Upper lobe of right lung (tissue), 1 donor: ENCODE measurements around the gene MED25. TPM values are rescaled to one million over a fixed set of nuclear protein-coding genes. Genes with fewer than 3 reads are reported as not detected.
A peak's percentile ranks its signal among the peaks of the same experiment; 100 is the strongest.

Experiments
- ATAC-seq: fragments of 200-7000 bp; cut with Tn5 transposase; one replicate; pipeline ENCODE4 v1.9.1; 2020; ENCODE audit warnings: mild to moderate bottlenecking, moderate library complexity
- DNase-seq: peaks from one replicate; pipeline ENCODE4 v3.0.0-alpha.2; 2020
- H3K27ac ChIP-seq: fragments of 200-600 bp; one replicate; pipeline ENCODE4 v1.8.0; 2022
- H3K27me3 ChIP-seq: fragments of 200-600 bp; one replicate; pipeline ENCODE4 v1.8.0; 2022; ENCODE audit warnings: mild to moderate bottlenecking
- H3K36me3 ChIP-seq: fragments of 200-600 bp; one replicate; pipeline ENCODE4 v1.8.0; 2022
- H3K4me1 ChIP-seq: fragments of 200-600 bp; one replicate; pipeline ENCODE4 v1.8.0; 2022
- H3K4me3 ChIP-seq: fragments of 200-600 bp; one replicate; pipeline ENCODE4 v1.8.0; 2022; ENCODE audit warnings: mild to moderate bottlenecking
- H3K9me3 ChIP-seq: fragments of 200-600 bp; one replicate; pipeline ENCODE4 v1.8.0; 2022
- CTCF ChIP-seq: fragments of 200-600 bp; IDR thresholded peaks from one replicate; pipeline ENCODE4 v1.8.0; 2022; ENCODE audit warnings: antibody characterized with exemption
- intact Hi-C: fragments of 100-400 bp; cut with DNase I; formaldehyde crosslinking; loops from one replicate; pipeline ENCODE4 v1.11.0; 2022
- total RNA-seq: library from RNA; stranded (reverse); fragmentation: NEBNext Ultra II Directional; extraction: Animal tissue kit (Norgen Biotek cat#: 25700); gene quantifications from one replicate; pipeline ENCODE4 v1.2.1, GENCODE V29; 2021
- donor health status: DM: no; HTN: yes; CAD: no; lungs with severe emphysema.

The MED25 gene
- total RNA-seq, 1 donor from 2014 or later = 45.9 TPM

- H3K27me3 ChIP-seq = no peaks in the 10 kb centered on the region
- no peak for ATAC-seq
- peak overlapping the region; percentile 10 for H3K4me3 ChIP-seq
- H3K27ac ChIP-seq = no peak overlapping the region
- no peak for TF ChIP-seq CTCF
- intact Hi-C loops = no loop called here
- peaks cover 60% of the 10 kb centered on the region for H3K36me3 ChIP-seq
- no peak for DNase-seq
- H3K4me1 ChIP-seq = no peaks in the 10 kb centered on the region
- H3K9me3 ChIP-seq = no peaks in the 10 kb centered on the region
Measured at GRCh38 chr19:49801966-49802661, 16.0 kb upstream of the MED25 start.

- Histone ChIP-seq H3K9me3 (no peaks in the 10 kb centered on the region), H3K36me3 (peaks cover 52% of the 10 kb centered on the region), H3K27ac (no peak overlapping the region), H3K4me1 (no peaks in the 10 kb centered on the region), H3K27me3 (no peaks in the 10 kb centered on the region), H3K4me3 (no peak overlapping the region)
- intact Hi-C loops = no loop called here
- ATAC-seq = no peak
- no peak for TF ChIP-seq CTCF
- DNase-seq = no peak
Measured at GRCh38 chr19:49802836-49803528, 15.1 kb upstream of the MED25 start.

DNA sequence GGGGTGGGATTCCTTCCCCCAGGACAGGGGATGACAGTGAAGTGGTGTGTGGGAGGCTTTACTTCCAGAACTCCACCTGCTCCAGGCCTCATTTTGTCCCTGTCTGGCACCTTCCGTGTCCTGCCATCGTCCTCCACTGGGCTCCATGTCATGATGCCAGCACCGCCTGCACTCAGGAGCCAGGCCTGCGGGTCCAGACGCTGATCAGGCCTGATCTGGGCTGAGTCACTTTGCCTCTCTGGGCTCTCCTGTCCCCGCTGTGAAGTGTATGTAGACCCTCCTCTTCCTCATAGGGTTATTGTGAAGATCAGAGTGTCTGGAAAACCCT, 14.6 kb upstream of the MED25 start:
- Histone ChIP-seq H3K4me1 (no peaks in the 10 kb centered on the region), H3K4me3 (no peak overlapping the region), H3K27ac (no peak overlapping the region), H3K9me3 (no peaks in the 10 kb centered on the region), H3K36me3 (peaks cover 49% of the 10 kb centered on the region), H3K27me3 (no peaks in the 10 kb centered on the region)
- no peak for TF ChIP-seq CTCF
- DNase-seq = no peak
- no peak for ATAC-seq
- intact Hi-C loops = no loop called here

GRCh38 chr19:49805822-49806619, 12.1 kb upstream of the MED25 start:
- no peaks in the 10 kb centered on the region for H3K27me3 ChIP-seq
- ATAC-seq = no peak
- no peak overlapping the region for H3K4me3 ChIP-seq
- H3K9me3 ChIP-seq = no peaks in the 10 kb centered on the region
- no peak overlapping the region for H3K27ac ChIP-seq
- peaks cover 25% of the 10 kb centered on the region for H3K36me3 ChIP-seq
- no peak for DNase-seq
- intact Hi-C loops = no loop called here
- TF ChIP-seq CTCF = no peak
- peaks cover 8% of the 10 kb centered on the region for H3K4me1 ChIP-seq

DNA sequence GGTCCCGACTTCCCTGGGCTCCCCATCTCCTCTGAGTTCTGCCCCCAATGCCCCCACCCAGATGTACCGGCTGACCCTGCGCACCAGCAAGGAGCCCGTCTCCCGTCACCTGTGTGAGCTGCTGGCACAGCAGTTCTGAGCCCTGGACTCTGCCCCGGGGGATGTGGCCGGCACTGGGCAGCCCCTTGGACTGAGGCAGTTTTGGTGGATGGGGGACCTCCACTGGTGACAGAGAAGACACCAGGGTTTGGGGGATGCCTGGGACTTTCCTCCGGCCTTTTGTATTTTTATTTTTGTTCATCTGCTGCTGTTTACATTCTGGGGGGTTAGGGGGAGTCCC, 11.5 kb upstream of the MED25 start:
- intact Hi-C loops = no loop called here
- H3K36me3 ChIP-seq = peaks cover 21% of the 10 kb centered on the region

More for the DNA sequence above, 11.5 kb upstream of the MED25 start:
- no peak for TF ChIP-seq CTCF
- no peak overlapping the region for H3K27ac ChIP-seq
- no peak overlapping the region for H3K4me3 ChIP-seq
- peaks cover 8% of the 10 kb centered on the region for H3K4me1 ChIP-seq
- DNase-seq (no peak), ATAC-seq (no peak)
- H3K27me3 ChIP-seq = no peaks in the 10 kb centered on the region
- H3K9me3 ChIP-seq = no peaks in the 10 kb centered on the region
